Eye (tissue), 1 donor: ENCODE measurements around the gene TRIM60.
"Not testable (repeated sequence)": the region's sequence is repeated elsewhere in the genome, so short reads cannot be mapped to it uniquely, and the experiment has no call there.

Experiments used
- DNase-seq: peaks from one replicate; pipeline ENCODE4 v3.0.0-alpha.2; 2015

TRIM60 gene

DNA sequence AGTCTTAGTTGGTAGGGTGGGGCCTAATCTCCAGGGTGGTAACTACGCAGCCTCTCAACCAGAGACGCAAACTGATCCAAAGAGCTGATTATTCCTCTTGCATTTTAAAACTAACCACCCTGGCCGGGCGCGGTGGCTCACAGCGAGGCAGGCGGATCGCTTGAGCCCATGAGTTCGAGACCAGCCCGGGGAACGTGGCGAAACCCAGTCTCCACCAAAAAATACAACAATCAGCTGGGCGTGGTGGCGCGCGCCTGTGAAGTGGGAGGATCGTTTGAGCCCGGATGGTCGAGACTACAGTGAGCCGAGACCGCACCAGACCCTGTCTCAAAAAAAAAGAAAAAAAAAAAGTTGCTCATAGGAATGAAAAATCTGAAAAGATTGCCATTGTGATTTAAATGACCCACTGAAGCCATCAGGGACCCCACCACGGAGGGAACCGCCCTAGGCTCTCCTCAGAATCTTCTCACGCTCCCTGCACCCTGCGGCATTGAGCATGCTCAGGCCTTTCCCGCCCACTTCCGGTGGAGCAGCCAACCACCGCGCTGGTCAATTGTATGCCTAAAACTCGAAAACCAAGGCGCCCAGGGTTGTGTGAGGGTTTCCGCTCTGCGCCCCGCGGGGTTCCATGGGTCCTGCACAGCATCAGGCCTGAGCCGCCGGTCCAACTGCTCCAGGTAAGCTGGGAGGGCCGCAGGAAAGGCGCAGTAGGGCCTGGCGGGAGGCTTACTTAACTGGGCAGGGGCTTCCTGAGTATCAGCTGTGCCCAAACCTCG, at the start of gene TRIM60:
Gene TRIM60, plus strand, starts transcription at position 564 of the 776 bp plus-strand sequence. CDS start 8,074 bp downstream, outside the sequence.
- DNase-seq = no peak

DNA sequence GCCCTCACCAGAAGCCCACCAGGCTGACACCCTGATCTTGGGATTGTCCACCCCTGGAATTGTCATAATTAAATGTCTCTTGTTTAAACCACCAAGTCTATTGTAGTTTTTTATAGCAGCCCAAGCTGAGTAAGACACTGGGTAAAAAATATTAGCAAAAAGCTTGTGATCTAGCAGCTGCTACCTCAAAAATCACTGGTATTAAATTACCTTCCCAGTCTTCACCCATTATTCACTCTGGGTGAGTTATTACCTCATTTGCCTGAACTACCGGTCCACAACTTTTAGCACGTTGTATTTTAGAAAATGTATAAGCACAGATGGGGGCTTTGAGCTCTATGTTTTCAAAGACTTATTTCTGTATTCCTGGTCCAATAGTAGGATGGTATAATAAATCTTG, 42.3 kb upstream of the TRIM60 start:
- DNase-seq = no peak

DNA sequence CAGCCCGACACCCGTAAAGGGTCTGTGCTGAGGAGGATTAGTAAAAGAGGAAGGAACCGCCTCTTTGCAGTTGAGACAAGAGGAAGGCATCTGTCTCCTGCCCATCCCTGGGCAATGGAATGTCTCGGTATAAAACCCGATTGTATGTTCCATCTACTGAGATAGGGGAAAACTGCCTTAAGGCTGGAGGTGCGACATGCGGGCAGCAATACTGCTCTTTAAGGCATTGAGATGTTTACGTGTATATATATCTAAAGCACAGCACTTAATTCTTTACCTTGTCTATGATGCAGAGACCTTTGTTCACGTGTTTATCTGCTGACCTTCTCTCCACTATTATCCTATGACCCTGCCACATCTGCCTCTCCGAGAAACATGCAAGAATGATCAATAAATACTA, 41.0 kb upstream of the TRIM60 start:
- not testable (repeated sequence) for DNase-seq

DNA sequence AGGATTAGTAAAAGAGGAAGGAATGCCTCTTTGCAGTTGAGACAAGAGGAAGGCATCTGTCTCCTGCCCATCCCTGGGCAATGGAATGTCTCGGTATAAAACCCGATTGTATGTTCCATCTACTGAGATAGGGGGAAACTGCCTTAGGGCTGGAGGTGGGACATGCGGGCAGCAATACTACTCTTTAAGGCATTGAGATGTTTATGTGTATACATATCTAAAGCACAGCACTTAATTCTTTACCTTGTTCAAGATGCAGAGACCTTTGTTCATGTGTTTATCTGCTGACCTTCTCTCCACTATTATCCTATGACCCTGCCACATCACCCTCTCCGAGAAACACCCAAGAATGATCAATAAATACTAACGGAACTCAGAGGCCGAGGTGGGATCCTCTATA, 35.7 kb upstream of the TRIM60 start:
- not testable (repeated sequence) for DNase-seq

DNA sequence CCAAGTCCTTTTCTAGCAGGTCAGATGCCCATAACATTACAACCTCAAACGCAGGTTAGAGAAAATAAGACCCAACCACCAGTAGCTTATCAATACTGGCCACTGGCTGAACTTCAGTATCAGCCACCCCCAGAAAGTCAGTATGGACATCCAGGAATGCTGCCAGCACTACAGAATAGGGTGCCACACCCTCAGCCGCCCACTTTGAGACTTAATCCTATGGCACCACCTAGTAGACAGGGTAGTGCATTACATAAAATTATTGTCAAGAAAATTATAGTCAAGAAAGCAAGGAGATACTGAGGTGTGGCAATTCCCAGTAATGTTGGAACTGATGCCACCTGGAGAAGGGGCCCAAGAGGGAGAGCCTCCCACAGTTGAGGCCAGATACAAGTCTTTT, 34.5 kb upstream of the TRIM60 start:
- no peak for DNase-seq

DNA sequence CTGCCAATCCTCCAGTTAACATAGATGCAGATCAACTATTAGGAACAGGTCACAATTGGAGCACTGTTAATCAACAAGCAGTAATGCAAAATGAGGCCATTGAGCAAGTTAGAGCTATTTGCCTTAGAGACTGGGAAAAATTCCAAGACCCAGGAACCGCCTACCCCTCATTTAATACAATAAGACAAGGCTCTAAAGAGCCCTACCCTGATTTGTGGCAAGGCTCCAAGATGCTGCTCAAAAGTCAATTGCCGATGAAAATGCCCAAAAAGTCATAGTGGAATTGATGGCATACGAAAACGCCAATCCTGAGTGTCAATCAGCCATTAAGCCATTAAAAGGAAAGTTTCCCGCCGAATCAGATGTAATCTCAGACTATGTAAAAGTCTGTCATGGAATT, 33.9 kb upstream of the TRIM60 start:
- DNase-seq = no peak

DNA sequence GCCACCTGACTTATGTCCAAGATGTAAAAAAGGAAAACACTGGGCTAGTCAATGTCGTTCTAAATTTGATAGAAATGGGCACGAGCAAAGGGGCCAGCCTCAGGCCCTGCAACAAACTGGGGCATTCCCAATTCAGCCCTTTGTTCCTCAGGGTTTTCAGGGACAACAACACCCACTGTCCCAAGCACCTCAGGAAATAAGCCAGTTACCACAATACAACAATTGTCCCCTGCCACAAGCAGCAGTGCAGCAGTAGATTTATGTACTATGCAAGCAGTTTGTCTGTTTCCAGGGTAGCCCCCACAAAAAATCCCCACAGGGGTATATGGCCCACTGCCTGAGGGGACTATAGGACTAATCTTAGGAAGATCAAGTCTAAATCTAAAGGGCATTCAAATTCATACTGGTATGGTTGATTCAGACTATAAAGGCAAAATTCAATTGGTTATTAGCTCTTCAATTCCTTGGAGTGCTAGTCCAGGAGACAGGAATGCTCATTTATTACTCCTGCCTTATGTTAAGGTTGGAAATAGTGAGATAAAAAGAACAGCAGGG, 33.2 kb upstream of the TRIM60 start:
- not testable (repeated sequence) for DNase-seq

DNA sequence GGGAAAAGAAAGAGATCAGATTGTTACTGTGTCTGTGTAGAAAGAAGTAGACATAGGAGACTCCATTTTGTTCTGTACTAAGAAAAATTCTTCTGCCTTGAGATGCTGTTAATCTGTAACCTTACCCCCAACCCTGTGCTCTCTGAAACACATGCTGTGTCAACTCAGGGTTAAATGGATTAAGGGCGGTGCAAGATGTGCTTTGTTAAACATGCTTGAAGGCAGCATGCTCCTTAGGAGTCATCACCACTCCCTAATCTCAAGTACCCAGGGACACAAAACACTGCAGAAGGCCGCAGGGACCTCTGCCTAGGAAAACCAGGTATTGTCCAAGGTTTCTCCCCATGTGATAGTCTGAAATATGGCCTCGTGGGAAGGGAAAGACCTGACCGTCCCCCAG, 29.8 kb upstream of the TRIM60 start:
- not testable (repeated sequence) for DNase-seq

DNA sequence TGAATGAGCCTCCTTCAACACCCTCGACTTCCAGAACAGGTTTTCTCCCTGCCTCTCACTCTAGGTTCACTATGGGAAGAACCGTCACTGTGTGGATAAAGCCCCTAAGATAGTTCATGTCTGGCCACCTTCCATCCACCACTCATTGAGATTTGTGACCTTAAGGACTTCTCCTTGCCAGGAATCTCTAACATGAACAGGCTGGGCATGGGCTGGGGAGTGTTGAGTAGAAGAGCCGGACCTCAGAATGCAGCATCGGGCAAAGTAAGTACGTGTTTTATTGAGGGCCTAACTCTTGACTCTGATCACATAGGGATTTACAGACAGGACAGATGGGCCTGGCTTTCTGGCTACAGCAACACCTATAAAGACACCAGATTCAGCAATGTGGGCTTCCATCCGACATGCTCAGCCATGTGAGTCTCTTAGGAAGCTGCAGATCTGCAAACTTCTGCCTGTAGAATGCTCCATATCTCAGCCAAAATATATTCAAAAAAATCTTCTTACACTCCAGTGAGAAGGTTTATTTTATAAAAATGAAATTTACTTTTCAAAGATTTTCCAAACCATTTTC, 26.4 kb upstream of the TRIM60 start:
- DNase-seq = no peak

DNA sequence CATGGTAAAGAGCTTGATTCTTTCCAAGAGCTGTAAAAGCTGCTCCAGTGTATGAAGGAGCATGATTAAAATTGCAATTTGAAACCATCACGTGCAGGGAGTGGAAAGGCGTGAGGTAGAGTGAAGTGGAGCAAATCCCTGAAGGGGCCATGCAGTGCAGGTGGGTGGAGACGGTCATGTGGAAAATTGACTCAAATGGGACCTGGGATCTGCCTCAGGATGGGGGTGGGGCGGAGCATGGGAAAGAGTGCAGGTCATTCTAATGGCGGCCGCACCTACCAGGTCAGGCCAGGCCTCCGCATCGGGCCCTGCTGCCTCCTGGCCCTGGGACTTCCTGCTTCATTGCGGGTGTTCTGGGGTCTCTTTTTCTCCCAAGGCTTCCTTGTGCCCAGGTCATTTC, 25.3 kb upstream of the TRIM60 start:
- no peak for DNase-seq

DNA sequence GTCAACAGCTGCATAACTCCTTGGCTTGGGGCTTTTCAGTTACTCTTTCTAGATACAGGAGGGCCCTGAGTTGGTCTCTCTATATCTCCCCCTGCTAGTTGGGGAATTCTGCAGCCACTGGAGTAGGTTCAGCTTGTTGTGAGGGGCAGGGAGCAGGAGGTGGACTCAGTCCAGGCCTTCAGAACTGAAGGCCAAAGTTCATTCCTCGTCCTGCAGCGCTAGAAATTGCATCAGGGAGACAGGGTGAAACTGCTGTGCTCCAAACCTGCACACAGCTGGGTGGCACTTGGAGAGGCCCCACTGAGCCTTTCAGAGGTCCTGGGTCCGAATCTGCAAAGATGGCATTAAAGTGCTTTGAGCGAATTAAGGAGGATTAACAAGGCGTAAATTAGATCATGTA, 24.9 kb upstream of the TRIM60 start:
- DNase-seq = no peak

DNA sequence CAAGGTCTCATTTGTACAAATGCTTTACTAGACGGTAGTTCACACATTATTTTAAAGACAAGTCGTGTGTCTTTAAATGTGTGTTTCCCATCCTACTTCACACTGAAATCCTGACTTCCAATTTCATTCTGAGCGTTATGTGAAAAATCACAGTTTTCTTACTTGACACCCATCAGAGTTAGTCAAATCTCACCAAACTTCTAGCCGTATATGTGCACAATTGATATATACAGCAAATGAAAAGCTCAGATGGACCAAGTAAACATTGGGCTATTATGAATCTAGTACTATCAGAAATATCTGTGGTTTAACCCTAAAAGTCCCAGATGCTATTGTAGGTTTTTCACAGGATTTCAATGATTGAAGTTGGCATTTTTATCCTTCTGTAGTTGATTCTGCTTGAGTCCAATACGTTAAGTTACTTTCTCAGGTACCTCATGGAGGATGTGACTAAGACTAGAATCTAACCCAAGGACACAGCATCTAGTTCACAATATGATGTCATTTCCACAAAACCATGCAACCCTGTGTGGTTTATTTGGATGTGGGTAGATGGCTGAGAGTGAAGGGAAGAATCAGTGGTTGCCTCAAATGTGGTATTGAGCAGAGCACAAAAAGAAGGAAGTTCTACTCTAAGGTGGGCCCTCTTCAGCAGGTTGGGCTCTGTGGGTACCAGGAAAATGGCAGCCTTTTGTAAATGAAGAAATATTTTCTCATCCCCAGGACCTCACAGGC, 22.1 kb upstream of the TRIM60 start:
- no peak for DNase-seq

DNA sequence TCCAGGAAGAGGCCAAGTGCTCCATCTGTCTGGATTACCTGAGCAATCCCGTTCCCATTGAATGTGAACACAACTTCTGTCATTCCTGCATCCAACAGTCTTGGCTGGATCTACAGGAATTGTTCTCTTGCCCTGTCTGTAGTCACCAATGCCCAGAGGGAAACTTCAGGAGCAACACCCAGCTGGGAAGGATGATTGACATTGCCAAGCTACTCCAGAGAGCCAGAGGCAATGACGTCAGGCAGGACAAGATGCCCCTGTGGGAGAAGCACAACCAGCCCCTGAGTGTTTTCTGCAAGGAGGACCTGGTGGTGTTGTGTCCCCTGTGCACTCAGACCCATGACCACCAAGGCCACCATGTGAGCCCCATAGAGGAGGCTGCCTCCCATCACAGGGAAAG, 21.3 kb upstream of the TRIM60 start:
- no peak for DNase-seq

DNA sequence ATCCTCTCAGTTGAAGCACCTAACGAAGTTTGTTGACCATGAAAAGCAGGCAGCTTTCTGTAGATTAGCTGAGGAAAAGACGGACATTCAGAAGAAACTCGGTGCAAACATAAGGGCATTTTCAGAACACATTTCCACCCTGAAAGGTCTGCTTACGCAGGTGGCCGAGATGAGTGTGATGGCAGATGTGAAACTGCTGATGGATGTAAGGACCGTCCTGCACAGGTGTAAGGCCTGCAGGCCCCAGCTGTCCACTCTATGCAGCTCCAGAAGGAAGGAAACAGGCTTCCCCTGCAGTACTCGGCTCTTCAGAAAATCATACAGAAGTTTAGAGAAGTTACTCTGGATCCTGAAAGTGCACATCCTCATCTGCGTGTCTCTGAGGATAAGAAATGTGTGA, 20.8 kb upstream of the TRIM60 start:
- DNase-seq = no peak

DNA sequence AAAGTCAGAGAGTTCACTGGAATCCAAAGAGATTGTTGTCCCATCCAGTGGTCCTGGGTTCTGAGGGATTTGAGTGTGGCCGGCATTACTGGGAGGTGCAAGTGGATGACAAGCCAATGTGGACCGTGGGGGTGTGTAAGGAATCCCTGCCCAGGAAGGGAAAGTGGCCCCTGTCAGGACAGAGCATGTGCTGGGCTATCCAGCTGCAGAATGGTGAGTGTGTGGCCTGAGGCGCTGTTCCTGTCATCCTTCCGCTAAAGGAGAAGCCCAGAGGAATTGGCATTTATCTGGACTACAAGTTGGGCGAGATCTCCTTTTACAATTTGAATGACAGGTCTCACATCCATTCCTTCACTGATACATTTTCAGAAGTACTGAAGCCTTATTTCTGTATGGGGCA, 20.4 kb upstream of the TRIM60 start:
- DNase-seq = no peak

DNA sequence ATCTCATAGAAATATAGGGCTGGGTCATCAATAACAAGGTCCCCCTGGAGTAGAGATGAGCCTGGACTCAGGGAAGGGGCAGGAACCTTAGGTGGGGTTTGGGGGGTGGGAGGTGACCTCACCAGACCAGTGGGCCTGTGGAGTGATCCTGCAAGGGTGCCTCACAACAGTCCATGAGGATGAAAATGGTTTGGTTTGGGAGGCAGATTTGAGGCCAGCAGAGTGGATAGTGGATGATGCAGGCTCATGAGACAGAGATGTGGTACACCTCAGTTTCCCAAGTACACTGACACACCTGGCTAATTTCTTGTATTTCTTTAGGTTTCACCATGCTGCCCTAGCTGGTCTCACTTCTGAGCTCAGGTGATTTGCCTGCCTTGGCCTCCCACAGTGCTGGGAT, 18.1 kb upstream of the TRIM60 start:
- no peak for DNase-seq

DNA sequence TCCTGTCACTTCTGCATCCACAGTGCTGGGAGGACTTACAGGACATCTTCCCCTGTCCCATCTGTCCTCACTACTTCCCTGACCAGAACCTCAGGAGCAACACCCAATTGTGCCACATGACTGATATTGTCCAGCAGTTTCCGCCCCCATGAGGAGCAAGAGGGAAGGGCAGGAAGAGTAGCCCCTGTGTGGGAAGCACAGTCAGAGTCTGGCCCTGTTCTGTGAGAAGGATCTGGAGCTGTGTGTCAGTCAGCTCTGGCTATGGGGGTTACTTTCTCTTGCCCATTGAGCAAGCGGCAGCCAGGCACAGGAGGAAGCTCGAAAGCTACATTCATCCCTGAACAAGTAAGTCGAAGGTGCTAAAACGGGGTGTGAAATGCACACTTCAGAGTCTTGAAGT, 14.8 kb upstream of the TRIM60 start:
- DNase-seq = no peak

DNA sequence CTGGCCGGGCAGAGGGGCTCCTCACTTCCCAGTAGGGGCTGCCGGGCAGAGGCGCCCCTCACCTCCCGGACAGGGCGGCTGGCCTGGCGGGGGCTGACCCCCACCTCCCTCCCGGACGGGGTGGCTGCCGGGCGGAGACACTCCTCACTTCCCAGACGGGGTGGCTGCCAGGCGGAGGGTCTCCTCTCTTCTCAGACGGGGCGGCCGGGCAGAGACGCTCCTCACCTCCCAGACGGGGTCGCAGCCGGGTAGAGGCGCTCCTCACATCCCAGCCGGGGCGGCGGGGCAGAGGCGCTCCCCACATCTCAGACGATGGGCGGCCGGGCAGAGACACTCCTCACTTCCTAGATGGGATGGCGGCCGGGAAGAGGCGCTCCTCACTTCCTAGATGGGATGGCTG, 11.8 kb upstream of the TRIM60 start:
- DNase-seq = not testable (repeated sequence)

DNA sequence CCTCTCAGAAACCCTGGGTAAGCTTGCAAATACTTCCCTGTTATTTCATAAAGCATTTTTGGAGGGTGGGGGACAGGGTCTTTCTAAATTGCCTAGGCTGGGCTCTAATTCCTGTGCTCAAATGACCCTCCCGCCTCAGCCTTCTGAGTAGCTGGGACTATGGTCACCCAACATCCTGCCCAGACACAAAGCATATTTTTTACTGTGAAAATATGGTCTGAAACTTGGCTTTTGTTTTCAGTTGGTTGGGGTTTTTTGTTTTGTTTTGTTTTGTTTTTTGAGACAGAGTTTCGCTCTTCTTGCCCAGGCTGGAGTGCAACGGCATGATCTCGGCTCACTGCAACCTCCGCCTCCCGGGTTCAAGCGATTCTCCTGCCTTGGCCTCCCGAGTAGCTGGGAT, 6.0 kb upstream of the TRIM60 start:
- DNase-seq = not testable (repeated sequence)

DNA sequence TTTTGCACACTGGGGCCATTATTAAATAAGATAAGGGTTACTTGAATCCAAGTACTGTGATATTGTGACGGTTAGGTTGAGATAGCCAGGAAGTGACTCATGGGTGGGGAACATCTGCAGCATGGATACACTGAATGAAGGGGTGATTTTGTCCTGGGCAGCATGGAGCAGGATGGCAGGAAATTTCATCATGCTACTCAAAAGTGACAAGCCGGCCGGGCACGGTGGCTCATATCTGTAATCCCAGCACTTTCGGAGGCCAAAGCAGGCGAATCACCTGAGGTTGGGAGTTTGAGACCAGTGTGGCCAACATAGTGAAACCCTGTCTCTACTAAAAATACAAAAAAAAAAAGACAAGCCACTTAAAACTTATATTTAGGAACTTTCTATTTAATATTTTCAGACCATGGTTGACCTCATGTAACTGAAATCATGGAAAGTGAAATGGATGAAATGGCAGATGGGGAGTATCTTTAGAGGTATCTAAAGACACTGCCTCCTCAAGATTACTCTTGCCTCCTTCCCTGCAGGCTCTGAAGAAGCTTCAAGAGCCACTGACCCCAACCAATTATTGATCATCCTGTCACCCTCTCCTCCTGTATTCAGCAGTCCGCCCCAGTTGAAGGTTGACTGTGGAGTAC, 3.9 kb upstream of the TRIM60 start:
- no peak for DNase-seq

DNA sequence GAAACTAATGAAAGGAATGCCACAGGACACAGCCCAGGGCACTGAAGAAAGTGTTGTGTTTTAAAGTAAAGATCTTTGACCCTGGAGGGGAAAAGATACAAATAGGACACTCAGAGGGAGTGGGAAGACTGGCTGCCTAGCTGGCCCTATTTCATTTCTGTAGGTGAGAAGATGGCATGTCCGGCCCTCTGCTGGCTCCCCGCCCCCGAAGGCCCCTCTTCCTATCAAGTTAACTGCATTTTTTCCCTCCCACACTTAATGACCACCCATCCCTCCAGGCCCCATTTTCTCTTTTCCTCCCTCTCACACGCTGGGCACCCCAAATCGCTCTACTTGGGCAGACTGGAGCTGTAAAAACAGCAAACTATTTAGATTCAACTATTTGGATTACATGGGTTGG, 16.4 kb downstream of the TRIM60 start:
- DNase-seq = no peak

DNA sequence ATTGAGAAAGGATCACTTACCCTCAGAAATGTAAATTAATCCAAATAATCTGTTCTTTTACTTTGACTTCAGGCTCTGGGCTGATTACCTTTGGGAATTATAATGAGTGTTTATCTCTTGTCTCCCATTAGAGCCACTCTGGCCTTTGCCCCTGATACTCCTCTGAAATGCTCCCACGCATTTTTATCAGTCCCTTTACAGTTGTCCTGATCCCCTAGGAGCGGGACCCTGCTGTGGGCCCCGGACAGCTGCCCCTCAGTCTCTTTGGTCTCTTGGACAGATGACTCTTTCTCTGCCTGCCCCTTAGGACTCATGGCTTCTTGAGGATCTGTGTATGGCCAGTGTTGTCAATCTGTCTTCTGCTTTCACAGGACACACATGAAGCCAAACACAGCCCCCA, 20.8 kb downstream of the TRIM60 start:
- no peak for DNase-seq

DNA sequence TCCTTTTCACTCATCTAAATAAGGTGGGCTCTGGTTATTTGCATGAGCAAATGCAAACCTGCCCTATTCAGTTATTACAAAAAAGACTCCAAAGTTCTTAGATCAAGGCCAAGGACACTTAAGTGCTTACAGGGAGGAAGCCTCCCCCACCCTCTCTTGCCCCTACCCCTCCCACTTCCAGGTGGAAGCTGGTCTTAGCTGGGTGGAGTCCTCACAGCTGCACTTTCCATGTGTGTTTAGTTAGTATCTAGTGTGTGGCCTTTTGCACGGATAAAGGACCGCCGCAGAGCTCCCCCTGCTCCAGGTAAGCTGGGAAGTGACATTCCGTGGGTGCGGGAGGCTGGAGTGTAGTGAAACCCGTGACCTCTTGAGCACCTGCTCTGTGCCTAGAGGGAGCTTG, 21.8 kb downstream of the TRIM60 start, which contains the start of gene TRIM75:
Gene TRIM75, plus strand, starts transcription at position 222 of the 400 bp plus-strand sequence. CDS start 5,282 bp downstream, outside the sequence.
- DNase-seq = no peak
